Globus pallidus (tissue), 1 donor: ENCODE data around the gene ERFE.

Source experiments
- DNase-seq: peaks from one replicate; pipeline ENCODE4 v3.0.0-alpha.2; 2015; ENCODE audit warnings: low spot score

The ERFE gene

GRCh38 chr2:238155761-238156694 lies 2.7 kb upstream of the ERFE start:
- DNase-seq: no peak

DNA sequence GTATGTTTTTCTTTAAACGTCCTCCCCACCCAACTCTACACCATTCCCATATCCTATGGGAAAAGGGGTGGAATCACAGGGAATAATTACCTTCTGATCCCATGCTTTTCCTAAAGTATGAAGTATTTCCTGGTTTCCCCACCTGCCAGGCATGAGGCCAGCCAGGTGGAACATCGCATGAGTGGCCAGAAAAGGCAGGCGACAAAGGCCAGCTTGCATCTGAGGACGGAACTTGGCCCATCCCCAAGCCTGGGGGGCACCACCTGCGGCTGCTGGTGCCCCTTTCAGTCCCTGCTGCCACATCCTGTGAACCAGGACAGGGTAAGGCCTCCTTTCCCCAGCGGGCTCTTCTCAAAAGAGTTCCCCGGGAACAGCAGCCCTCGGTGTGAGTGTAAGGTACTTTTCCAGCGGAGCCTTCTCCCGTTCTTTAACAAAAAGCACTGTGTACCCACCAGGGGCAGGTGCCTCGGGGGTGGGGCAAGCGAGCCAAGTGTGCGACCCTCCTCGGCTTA lies 1.2 kb upstream of the ERFE start:
- DNase-seq: no peak

DNA sequence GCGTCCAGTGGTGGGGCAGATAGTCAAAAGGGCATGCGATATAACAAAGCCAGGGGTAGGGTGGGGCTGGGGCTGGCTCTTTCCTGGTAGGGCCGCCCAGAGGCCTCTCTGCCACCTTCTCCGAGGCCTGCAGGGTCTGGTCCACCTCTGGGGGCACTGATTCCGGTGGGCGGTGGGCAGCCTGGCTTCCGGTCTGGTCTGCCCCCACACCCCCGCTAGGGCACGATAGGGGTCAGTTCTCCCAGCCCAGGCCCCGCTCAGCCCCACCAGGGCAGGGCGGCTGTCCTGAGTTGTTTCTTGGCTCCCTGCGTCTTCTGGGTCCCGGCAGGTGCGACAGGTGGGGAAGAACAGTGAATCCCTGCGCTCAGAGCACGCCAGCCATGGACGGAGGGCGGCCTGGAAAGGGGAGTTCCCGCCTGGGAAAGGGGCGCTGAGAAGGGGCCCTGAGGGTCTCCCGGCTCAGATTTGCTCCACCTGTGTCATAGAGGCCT lies 707 bp upstream of the ERFE start:
- DNase-seq: no peak

- DNase-seq: no peak
Observed at GRCh38 chr2:238159071-238159539, 335 bp downstream of the ERFE start.

GRCh38 chr2:238159661-238160205 lies 963 bp downstream of the ERFE start:
- no peak for DNase-seq

- no peak for DNase-seq
Observed at GRCh38 chr2:238160206-238161129, 1.7 kb downstream of the ERFE start.

- DNase-seq: no peak
Observed at GRCh38 chr2:238161291-238162051, 2.7 kb downstream of the ERFE start.

DNA sequence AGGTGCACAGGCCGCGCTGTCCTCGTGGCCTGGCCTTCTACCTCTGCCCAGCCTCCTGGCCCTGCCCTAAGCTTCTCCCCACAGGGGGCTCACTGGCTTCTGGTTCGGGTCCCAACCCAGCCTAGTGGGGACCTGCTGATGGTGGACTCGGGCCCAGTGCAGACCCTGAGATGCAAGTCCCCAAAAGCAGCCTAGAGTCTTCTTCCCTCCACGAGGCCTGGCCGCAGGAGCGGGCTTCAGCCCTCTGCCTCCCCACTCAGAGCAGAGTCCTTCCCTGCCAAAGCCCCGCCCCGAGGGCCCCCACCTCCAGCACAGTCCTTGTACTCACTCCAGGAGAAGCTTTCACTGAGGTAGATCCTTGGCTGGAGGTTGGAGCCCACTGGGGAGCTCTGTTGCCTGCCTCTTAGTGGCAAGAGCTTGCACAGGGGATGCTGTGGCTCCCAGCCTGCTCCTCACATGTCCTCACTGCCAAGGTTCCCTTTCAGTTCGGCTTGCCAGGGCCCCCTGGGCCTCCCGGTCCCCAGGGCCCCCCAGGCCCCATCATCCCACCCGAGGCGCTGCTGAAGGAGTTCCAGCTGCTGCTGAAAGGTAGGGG lies 3.6 kb downstream of the ERFE start:
- no peak for DNase-seq

GRCh38 chr2:238162846-238163441 lies 4.2 kb downstream of the ERFE start:
- no peak for DNase-seq

GRCh38 chr2:238163481-238164198 lies 4.9 kb downstream of the ERFE start:
- no peak for DNase-seq

DNA sequence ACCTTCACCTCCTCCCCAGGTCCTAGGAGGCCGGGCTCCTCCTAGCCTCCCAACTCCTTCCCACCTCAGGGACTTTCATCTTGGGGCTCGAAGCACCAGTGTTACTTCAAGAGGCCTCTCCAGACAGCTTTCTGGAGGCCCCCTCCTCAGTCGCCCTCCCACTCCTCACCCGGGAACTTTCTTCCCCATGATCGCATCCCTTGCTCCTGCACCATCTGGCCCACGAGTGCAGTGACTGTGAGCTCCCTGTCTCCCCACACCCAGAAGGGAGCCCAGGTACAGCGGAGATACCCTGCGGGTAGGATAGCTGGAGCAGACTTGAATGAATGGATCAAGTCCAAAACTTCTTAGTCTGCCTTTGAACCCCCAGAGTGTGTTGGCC lies 6.1 kb downstream of the ERFE start:
- DNase-seq: no peak

DNA sequence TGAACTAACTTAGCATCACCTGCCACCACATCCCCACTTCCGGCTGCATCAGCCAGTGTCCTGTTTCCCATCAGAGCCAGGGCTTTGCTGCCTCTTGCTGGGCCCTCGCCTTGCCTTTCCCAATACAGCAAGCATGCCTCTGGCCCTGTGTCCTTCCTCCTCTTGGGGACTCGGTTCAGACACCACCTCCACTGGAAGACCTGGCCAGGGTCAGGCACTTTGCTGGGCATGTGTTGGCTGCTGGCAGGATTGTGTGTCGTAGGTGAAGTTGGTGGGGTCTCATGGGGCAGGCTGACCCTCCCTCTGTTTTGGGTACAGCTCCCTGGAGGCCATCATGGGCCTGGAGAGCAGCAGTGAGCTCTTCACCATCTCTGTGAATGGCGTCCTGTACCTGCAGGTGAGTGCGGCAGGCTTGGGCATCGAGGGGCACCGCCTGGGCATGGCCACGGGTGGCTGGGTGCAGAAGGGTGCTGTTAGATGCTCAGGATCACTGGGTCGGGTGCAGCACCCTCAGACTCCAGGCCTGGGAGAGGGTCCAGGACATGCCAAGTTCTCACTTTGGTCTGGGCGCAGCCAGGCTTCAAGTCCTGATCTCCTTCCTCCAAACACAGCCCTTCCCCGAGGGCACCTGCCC lies 6.6 kb downstream of the ERFE start:
- DNase-seq: no peak

GRCh38 chr2:238166391-238167343 lies 7.9 kb downstream of the ERFE start:
- DNase-seq: no peak

DNA sequence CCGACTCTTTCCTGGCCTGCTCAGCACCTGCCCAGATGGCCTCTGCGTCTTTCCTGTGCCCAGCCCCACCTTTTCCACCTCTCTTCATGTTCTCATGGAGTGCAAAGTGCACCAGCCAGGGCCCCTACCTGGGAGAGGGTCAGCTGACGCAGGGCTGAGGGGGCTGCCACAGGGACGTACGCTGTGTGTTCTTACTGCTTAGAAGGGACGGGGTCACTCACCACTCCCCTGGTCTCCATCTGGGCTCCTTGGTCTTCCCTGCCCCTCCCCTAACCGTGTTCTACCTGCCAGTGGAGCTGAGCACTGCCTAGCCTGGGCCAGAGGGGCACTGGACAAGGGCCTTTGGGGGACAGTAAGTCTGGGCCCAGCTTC lies 8.6 kb downstream of the ERFE start:
- DNase-seq: no peak

DNA sequence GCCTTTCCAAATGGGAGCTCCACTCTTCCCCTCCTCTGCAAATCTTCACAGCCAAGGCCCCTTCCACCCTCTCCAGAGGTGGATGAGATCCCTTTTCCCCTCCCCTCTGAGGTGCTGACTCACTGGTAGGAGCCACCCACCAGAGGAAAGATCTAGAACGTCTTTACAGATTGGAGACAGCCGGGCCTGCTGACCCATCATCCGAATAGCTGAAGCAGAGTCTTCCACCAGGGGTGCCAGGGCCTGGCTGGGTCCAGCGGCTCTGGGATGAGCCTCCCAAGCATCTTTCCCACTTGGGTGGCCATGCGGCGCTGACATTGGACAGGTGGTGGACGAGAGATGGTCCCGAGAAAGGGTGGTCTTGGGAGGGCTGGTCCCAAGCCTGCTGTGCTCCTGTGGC lies 9.0 kb downstream of the ERFE start:
- no peak for DNase-seq

DNA sequence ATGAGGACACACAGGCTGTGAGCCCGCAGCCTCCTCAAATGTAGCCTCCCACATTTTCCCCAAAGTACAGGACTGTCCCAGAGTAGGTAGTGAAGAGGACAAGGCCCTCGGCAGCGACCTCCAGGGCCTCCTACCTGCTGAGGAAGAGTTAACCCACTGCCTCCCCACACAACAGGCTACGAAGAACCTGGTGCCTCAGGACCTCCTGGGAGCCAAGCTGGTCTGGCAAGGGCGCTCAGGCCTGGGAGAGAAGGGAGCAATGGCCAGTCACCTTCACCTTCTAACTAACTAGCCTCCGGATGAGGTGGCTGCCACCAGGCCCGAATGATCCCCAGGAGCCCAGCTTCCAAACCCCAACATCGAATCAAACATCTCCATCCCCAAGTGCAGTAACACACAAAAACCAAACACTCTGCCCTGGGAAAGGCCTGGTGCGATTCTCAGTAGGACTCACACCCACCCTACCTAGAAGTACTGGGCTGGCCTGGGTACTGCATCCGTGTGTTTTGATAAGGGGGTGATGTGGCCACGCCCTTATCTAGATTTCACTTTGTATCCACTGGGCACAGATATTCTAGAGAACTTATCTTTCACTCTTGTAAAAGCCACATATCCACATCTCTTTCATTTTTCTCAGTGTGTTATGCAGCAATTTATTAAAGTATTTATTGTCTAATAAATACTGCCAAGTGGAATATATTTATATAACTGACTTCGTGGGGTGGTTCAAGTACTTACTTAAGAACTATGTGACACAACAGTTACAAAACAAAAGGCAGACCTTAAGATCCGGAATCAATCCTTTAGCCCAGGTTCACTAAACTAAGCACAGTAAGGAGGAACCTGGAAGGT lies 9.7 kb downstream of the ERFE start:
- no peak for DNase-seq

GRCh38 chr2:238169048-238169707 lies 10.4 kb downstream of the ERFE start:
- no peak for DNase-seq
